Effector memory CD8-positive, alpha-beta T cell (primary cell): Measurements from ENCODE around the gene TAS2R43.
"Not testable (repeated sequence)": the region's sequence is repeated elsewhere in the genome, so short reads cannot be mapped to it uniquely, and the experiment has no call there.

Experiments used
- ATAC-seq: fragments of 150-1000 bp; cut with Tn5 transposase; replicated peaks from 2 replicates; pipeline ENCODE4 v1.10.0; 2021; ENCODE audit warnings: mild to moderate bottlenecking, moderate library complexity
- DNase-seq, 3 experiments: peaks; one replicate each; pipeline ENCODE4 v3.0.0; 2021
- H3K27ac Mint-ChIP-seq, 2 donors: one replicate each; pipeline ENCODE4 v1.8.0; 2022; ENCODE audit warnings: mild to moderate bottlenecking in 2 of 2, mixed read lengths in 2 of 2, moderate library complexity in 2 of 2
- H3K27me3 Mint-ChIP-seq, 2 donors: one replicate each; pipeline ENCODE4 v1.8.0; 2022; ENCODE audit warnings: mixed read lengths in 2 of 2
- H3K36me3 Mint-ChIP-seq: one replicate; pipeline ENCODE4 v1.8.0; 2022; ENCODE audit warnings: mild to moderate bottlenecking, moderate library complexity, mixed read lengths; ENCODE audit not compliant: insufficient read depth
- H3K4me1 Mint-ChIP-seq, 2 donors: one replicate each; pipeline ENCODE4 v1.8.0; 2022; ENCODE audit warnings: low read depth in 2 of 2, mixed read lengths in 2 of 2
- H3K4me3 Mint-ChIP-seq, 2 donors: one replicate each; pipeline ENCODE4 v1.8.0; 2022; ENCODE audit warnings: mild to moderate bottlenecking in 2 of 2, mixed read lengths in 2 of 2, moderate library complexity in 2 of 2
- H3K9me3 Mint-ChIP-seq, 2 donors: one replicate each; pipeline ENCODE4 v1.8.0; 2022; ENCODE audit warnings: mixed read lengths in 2 of 2
- total RNA-seq, 9 experiments: gene quantifications; one replicate each; lab custom pipeline; 2026; lab: John Stamatoyannopoulos, UW

TAS2R43 gene
- total RNA-seq, result 0 to 9.1 (median 0.73) reads per million in 9 experiments

GRCh38 chr12:11092128-11092527 is at the start of gene TAS2R43:
TAS2R43 (minus strand) TSS chr12:11092313; CDS start chr12:11092229, 84 bp downstream.
- H3K27ac Mint-ChIP-seq, result no peak within 1 kb of the TSS
- ATAC-seq, result no peak
- no peak for DNase-seq
- H3K4me1 Mint-ChIP-seq, result peaks cover 0 to 11% of the 10 kb centered on the region in 2 donors
- no peaks in the 10 kb centered on the region for H3K27me3 Mint-ChIP-seq
- peaks cover 2% of the 10 kb centered on the region for H3K36me3 Mint-ChIP-seq
- H3K9me3 Mint-ChIP-seq, result no peaks in the 10 kb centered on the region
- H3K4me3 Mint-ChIP-seq, result no peak within 1 kb of the TSS

GRCh38 chr12:11136075-11136474 is 44.0 kb upstream of the TAS2R43 start:
- no peak for DNase-seq
- H3K9me3 Mint-ChIP-seq, result no peaks in the 10 kb centered on the region

GRCh38 chr12:11134305-11134704 is 42.2 kb upstream of the TAS2R43 start, which contains the start of gene TAS2R30:
TAS2R30 (minus strand) TSS chr12:11134644; CDS start chr12:11134244, 400 bp downstream.
- Mint-ChIP-seq H3K36me3 (no peaks in the 10 kb centered on the region), H3K4me1 (peaks cover 18 to 36% of the 10 kb centered on the region in 2 donors), H3K27ac (no peak within 1 kb of the TSS), H3K9me3 (no peaks in the 10 kb centered on the region), H3K4me3 (no peak within 1 kb of the TSS), H3K27me3 (no peaks in the 10 kb centered on the region)
- ATAC-seq, result no peak
- no peak for DNase-seq

More at GRCh38 chr12:11136075-11136474, 44.0 kb upstream of the TAS2R43 start:
- Mint-ChIP-seq H3K27me3 (no peaks in the 10 kb centered on the region), H3K4me1 (peaks cover 19 to 37% of the 10 kb centered on the region in 2 donors), H3K27ac (no peak overlapping the region), H3K4me3 (no peak overlapping the region), H3K36me3 (no peaks in the 10 kb centered on the region)
- ATAC-seq, result no peak

GRCh38 chr12:11133816-11134215 is 41.7 kb upstream of the TAS2R43 start:
- Mint-ChIP-seq H3K27ac (no peak overlapping the region), H3K4me3 (no peak overlapping the region), H3K36me3 (no peaks in the 10 kb centered on the region), H3K4me1 (peaks cover 18 to 32% of the 10 kb centered on the region in 2 donors), H3K9me3 (no peaks in the 10 kb centered on the region), H3K27me3 (no peaks in the 10 kb centered on the region)
- ATAC-seq, result no peak
- DNase-seq, result no peak

GRCh38 chr12:11133162-11133561 is 41.0 kb upstream of the TAS2R43 start:
- H3K36me3 Mint-ChIP-seq, result no peaks in the 10 kb centered on the region
- no peak overlapping the region for H3K27ac Mint-ChIP-seq
- H3K4me1 Mint-ChIP-seq, result peaks cover 18 to 32% of the 10 kb centered on the region in 2 donors
- ATAC-seq (no peak), DNase-seq (no peak)
- no peaks in the 10 kb centered on the region for H3K27me3 Mint-ChIP-seq
- no peaks in the 10 kb centered on the region for H3K9me3 Mint-ChIP-seq
- H3K4me3 Mint-ChIP-seq, result no peak overlapping the region

GRCh38 chr12:11130999-11131398 is 38.9 kb upstream of the TAS2R43 start:
- no peak for ATAC-seq
- no peak for DNase-seq
- Mint-ChIP-seq H3K27me3 (no peaks in the 10 kb centered on the region), H3K4me3 (no peak overlapping the region), H3K27ac (no peak overlapping the region), H3K36me3 (no peaks in the 10 kb centered on the region), H3K9me3 (no peaks in the 10 kb centered on the region), H3K4me1 (peaks cover 15 to 24% of the 10 kb centered on the region in 2 donors)

- Mint-ChIP-seq H3K4me3 (no peak overlapping the region), H3K27me3 (no peaks in the 10 kb centered on the region), H3K27ac (no peak overlapping the region), H3K36me3 (no peaks in the 10 kb centered on the region), H3K4me1 (peaks cover 14 to 22% of the 10 kb centered on the region in 2 donors), H3K9me3 (no peaks in the 10 kb centered on the region)
- DNase-seq (no peak), ATAC-seq (no peak)
These were observed 38.3 kb upstream of the TAS2R43 start for GRCh38 chr12:11130382-11130781.

GRCh38 chr12:11114130-11114529 is 22.0 kb upstream of the TAS2R43 start:
- H3K4me3 Mint-ChIP-seq, H3K27ac Mint-ChIP-seq, H3K36me3 Mint-ChIP-seq, DNase-seq, H3K27me3 Mint-ChIP-seq, ATAC-seq: not testable (repeated sequence)
- Mint-ChIP-seq H3K4me1 (peaks cover 41 to 65% of the 10 kb centered on the region in 2 donors), H3K9me3 (peaks cover 7 to 20% of the 10 kb centered on the region in 2 donors)

GRCh38 chr12:11111213-11111612 is 19.1 kb upstream of the TAS2R43 start:
- not testable (repeated sequence) for DNase-seq, H3K27ac Mint-ChIP-seq, H3K27me3 Mint-ChIP-seq, H3K36me3 Mint-ChIP-seq, H3K4me3 Mint-ChIP-seq, ATAC-seq
- peaks cover 5 to 16% of the 10 kb centered on the region in 2 donors for H3K9me3 Mint-ChIP-seq
- peaks cover 38 to 59% of the 10 kb centered on the region in 2 donors for H3K4me1 Mint-ChIP-seq

GRCh38 chr12:11108862-11109261 is 16.7 kb upstream of the TAS2R43 start:
- peak overlapping the region; percentile 63 to 69 for H3K27ac Mint-ChIP-seq
- peaks cover 5 to 22% of the 10 kb centered on the region in 2 donors for H3K9me3 Mint-ChIP-seq
- DNase-seq (no peak), ATAC-seq (no peak)
- no peaks in the 10 kb centered on the region for H3K36me3 Mint-ChIP-seq
- no peaks in the 10 kb centered on the region for H3K27me3 Mint-ChIP-seq
- peak overlapping the region; percentile 14 to 64 for H3K4me3 Mint-ChIP-seq
- H3K4me1 Mint-ChIP-seq, result peaks cover 29 to 44% of the 10 kb centered on the region in 2 donors

- no peaks in the 10 kb centered on the region for H3K27me3 Mint-ChIP-seq
- ATAC-seq, result no peak
- H3K9me3 Mint-ChIP-seq, result peaks cover 5 to 23% of the 10 kb centered on the region in 2 donors
- peak overlapping the region in 1 of 2 donors; percentile 27 for H3K4me3 Mint-ChIP-seq
- no peak for DNase-seq
- H3K27ac Mint-ChIP-seq, result peak overlapping the region in 1 of 2 donors; percentile 46
- peaks cover 29 to 38% of the 10 kb centered on the region in 2 donors for H3K4me1 Mint-ChIP-seq
- no peaks in the 10 kb centered on the region for H3K36me3 Mint-ChIP-seq
These were observed 15.6 kb upstream of the TAS2R43 start for GRCh38 chr12:11107719-11108118.

- ATAC-seq, result no peak
- H3K4me1 Mint-ChIP-seq, result peaks cover 27 to 32% of the 10 kb centered on the region in 2 donors
- DNase-seq, result no peak
- H3K4me3 Mint-ChIP-seq, result no peak overlapping the region
- peaks cover 2 to 17% of the 10 kb centered on the region in 2 donors for H3K9me3 Mint-ChIP-seq
- peaks cover under 1% of the 10 kb centered on the region for H3K36me3 Mint-ChIP-seq
- no peak overlapping the region for H3K27ac Mint-ChIP-seq
- H3K27me3 Mint-ChIP-seq, result no peaks in the 10 kb centered on the region
These were observed 14.2 kb upstream of the TAS2R43 start for GRCh38 chr12:11106288-11106687.

- Mint-ChIP-seq H3K4me1 (peaks cover 23 to 27% of the 10 kb centered on the region in 2 donors), H3K4me3 (no peak overlapping the region), H3K36me3 (peaks cover 4% of the 10 kb centered on the region), H3K27me3 (no peaks in the 10 kb centered on the region), H3K9me3 (peaks cover 0 to 13% of the 10 kb centered on the region in 2 donors), H3K27ac (no peak overlapping the region)
- ATAC-seq, result no peak
- DNase-seq, result no peak
These were observed 13.4 kb upstream of the TAS2R43 start for GRCh38 chr12:11105546-11105945.

- not testable (repeated sequence) for ATAC-seq, H3K27ac Mint-ChIP-seq, H3K27me3 Mint-ChIP-seq, H3K9me3 Mint-ChIP-seq, H3K36me3 Mint-ChIP-seq, H3K4me3 Mint-ChIP-seq, DNase-seq
- H3K4me1 Mint-ChIP-seq, result peaks cover 4 to 14% of the 10 kb centered on the region in 2 donors
These were observed 2.8 kb upstream of the TAS2R43 start for GRCh38 chr12:11094910-11095309.
